Measurements from ENCODE around the gene PBOV1.

GRCh38 chr6:138182939-138183789 lies 35.1 kb downstream of the PBOV1 start:
- TF ChIP-seq CTCF (conservative IDR thresholded peaks at IDR 0.05; ENCODE audit: low read length) (no peak), EZH2phosphoT487 (IDR thresholded peaks at IDR 0.05; ENCODE audit: borderline replicate concordance, low read depth, low read length) (no peak)

Measured in OCI-LY7 (cell line).